ENCODE data around the gene SASH3. TPM values are rescaled to one million over a fixed set of nuclear protein-coding genes. Genes with fewer than 3 reads are reported as not detected.

The SASH3 gene
- polyA plus RNA-seq, 1 donor (not counting 4 experiments of a cell fraction or from before 2014, with no cell fraction given): 0.09 TPM

GRCh38 chrX:129795584-129795983 is 15.8 kb downstream of the SASH3 start:
- H3K9me1 ChIP-seq (ENCODE audit: control insufficient read depth, extremely low read depth, insufficient read depth, low read length): no peaks in the 10 kb centered on the region
- DNase-seq (ENCODE audit: low read depth, low spot score) (no peak), FAIRE-seq (no peak)
- H3K4me3 ChIP-seq (ENCODE audit: control insufficient read depth in 2 of 3, extremely low read depth in 1 of 3, insufficient read depth in 2 of 3, low read depth in 1 of 3, low read length in 3 of 3): no peak overlapping the region
- H3K9ac ChIP-seq (ENCODE audit: control insufficient read depth, extremely low read depth, insufficient read depth, low read length): no peak overlapping the region
- H4K20me1 ChIP-seq (ENCODE audit: control insufficient read depth, extremely low read depth, insufficient read depth, low read length): no peaks in the 10 kb centered on the region
- H3K27me3 ChIP-seq (ENCODE audit: control insufficient read depth, extremely low read depth, insufficient read depth, low read length): no peaks in the 10 kb centered on the region
- H3K36me3 ChIP-seq (ENCODE audit: control insufficient read depth in 2 of 2, extremely low read depth in 1 of 2, insufficient read depth in 2 of 2, low read length in 2 of 2): no peaks in the 10 kb centered on the region
- no peaks in the 10 kb centered on the region for H3K4me1 ChIP-seq (ENCODE audit: control insufficient read depth, extremely low read depth, insufficient read depth, low read length)
- H3K79me2 ChIP-seq (ENCODE audit: control insufficient read depth, insufficient read depth, low read length): no peaks in the 10 kb centered on the region
- no peak overlapping the region for H3K4me2 ChIP-seq (ENCODE audit: control insufficient read depth, extremely low read depth, insufficient read depth, low read depth, low read length)
- dilution Hi-C loops (cut with MboI; ENCODE audit: extremely low pct_ligation_motif_present, low sequenced_read_pairs): loop anchor here (10.0 kb wide), 1 partner anchor 51 kb away; no protein-coding TSS in a partner anchor
- H3K9me3 ChIP-seq (ENCODE audit: control insufficient read depth, low read depth, low read length): no peaks in the 10 kb centered on the region
- H2AFZ ChIP-seq (ENCODE audit: control insufficient read depth, low read length): no peak overlapping the region
- no peak for TF ChIP-seq CTCF (optimal IDR thresholded peaks at IDR 0.05 in 1 of 3, IDR thresholded peaks at IDR 0.05 in 1 of 3, conservative IDR thresholded peaks at IDR 0.05 in 1 of 3; ENCODE audit: extremely low read depth in 1 of 3, insufficient read depth in 2 of 3, low read length in 3 of 3)
- no peak for TF ChIP-seq EZH2 (IDR thresholded peaks at IDR 0.05; ENCODE audit: low read length)
- H3K27ac ChIP-seq (ENCODE audit: control insufficient read depth, insufficient read depth, low read length): no peak overlapping the region

GRCh38 chrX:129797251-129797906 is 17.6 kb downstream of the SASH3 start:
- Histone ChIP-seq H3K9me1 (ENCODE audit: control insufficient read depth, extremely low read depth, insufficient read depth, low read length) (no peaks in the 10 kb centered on the region), H3K36me3 (ENCODE audit: control insufficient read depth in 2 of 2, extremely low read depth in 1 of 2, insufficient read depth in 2 of 2, low read length in 2 of 2) (no peaks in the 10 kb centered on the region), H3K4me1 (ENCODE audit: control insufficient read depth, extremely low read depth, insufficient read depth, low read length) (no peaks in the 10 kb centered on the region), H3K4me2 (ENCODE audit: control insufficient read depth, extremely low read depth, insufficient read depth, low read depth, low read length) (no peak overlapping the region), H4K20me1 (ENCODE audit: control insufficient read depth, extremely low read depth, insufficient read depth, low read length) (no peaks in the 10 kb centered on the region), H3K27me3 (ENCODE audit: control insufficient read depth, extremely low read depth, insufficient read depth, low read length) (no peaks in the 10 kb centered on the region), H3K27ac (ENCODE audit: control insufficient read depth, insufficient read depth, low read length) (no peak overlapping the region), H3K79me2 (ENCODE audit: control insufficient read depth, insufficient read depth, low read length) (no peaks in the 10 kb centered on the region), H2AFZ (ENCODE audit: control insufficient read depth, low read length) (no peak overlapping the region), H3K4me3 (ENCODE audit: control insufficient read depth in 2 of 3, extremely low read depth in 1 of 3, insufficient read depth in 2 of 3, low read depth in 1 of 3, low read length in 3 of 3) (no peak overlapping the region), H3K9ac (ENCODE audit: control insufficient read depth, extremely low read depth, insufficient read depth, low read length) (no peak overlapping the region), H3K9me3 (ENCODE audit: control insufficient read depth, low read depth, low read length) (no peaks in the 10 kb centered on the region)
- dilution Hi-C loops (cut with MboI; ENCODE audit: extremely low pct_ligation_motif_present, low sequenced_read_pairs): loop anchor here (10.0 kb wide), 1 partner anchor 53 kb away; no protein-coding TSS in a partner anchor
- TF ChIP-seq CTCF (optimal IDR thresholded peaks at IDR 0.05 in 1 of 3, IDR thresholded peaks at IDR 0.05 in 1 of 3, conservative IDR thresholded peaks at IDR 0.05 in 1 of 3; ENCODE audit: extremely low read depth in 1 of 3, insufficient read depth in 2 of 3, low read length in 3 of 3) (no peak), EZH2 (IDR thresholded peaks at IDR 0.05; ENCODE audit: low read length) (no peak)
- FAIRE-seq (no peak), DNase-seq (ENCODE audit: low read depth, low spot score) (no peak)
